ENCODE measurements around the gene HS6ST2.

DNA sequence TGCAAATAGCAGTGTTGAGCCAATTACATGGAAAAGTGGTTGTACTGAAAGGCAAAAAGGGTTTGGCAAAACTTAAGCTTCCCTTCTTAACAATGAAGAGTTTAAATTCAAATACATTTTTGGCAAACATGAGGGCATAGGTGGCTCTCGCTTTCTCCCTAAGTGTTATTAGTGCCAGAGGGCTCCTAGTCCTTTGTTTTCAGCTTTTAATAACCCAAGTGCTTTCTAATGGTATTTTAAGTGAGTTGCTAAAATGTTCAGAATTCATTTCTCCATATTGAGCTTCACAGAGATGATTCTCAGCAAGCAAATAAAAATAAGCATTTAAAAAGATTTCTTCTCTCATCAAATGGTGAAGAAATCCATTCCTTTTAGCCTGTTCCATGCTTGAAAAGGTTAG lies 123.7 kb downstream of the HS6ST2 start:
- TF ChIP-seq, protein P1, sequence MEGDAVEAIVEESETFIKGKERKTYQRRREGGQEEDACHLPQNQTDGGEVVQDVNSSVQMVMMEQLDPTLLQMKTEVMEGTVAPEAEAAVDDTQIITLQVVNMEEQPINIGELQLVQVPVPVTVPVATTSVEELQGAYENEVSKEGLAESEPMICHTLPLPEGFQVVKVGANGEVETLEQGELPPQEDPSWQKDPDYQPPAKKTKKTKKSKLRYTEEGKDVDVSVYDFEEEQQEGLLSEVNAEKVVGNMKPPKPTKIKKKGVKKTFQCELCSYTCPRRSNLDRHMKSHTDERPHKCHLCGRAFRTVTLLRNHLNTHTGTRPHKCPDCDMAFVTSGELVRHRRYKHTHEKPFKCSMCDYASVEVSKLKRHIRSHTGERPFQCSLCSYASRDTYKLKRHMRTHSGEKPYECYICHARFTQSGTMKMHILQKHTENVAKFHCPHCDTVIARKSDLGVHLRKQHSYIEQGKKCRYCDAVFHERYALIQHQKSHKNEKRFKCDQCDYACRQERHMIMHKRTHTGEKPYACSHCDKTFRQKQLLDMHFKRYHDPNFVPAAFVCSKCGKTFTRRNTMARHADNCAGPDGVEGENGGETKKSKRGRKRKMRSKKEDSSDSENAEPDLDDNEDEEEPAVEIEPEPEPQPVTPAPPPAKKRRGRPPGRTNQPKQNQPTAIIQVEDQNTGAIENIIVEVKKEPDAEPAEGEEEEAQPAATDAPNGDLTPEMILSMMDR (conservative IDR thresholded peaks at IDR 0.05; ENCODE audit: low read depth, low read length), result no peak
- no peak for TF ChIP-seq EZH2 (IDR thresholded peaks at IDR 0.05; ENCODE audit: low read length, unreplicated experiment)
